Activated CD4-positive, alpha-beta T cell treated with anti-CD3 and anti-CD28 coated beads, Interleukin-2, amount 50 U/mL, for 24 hours (primary cell): ENCODE measurements around the gene FBXO34.

Source experiments
- DNase-seq, 2 donors: peaks; one replicate each; pipeline ENCODE4 v3.0.0-alpha.2; 2020; ENCODE audit warnings: low read depth in 1 of 2, low spot score in 1 of 2

The FBXO34 gene

DNA sequence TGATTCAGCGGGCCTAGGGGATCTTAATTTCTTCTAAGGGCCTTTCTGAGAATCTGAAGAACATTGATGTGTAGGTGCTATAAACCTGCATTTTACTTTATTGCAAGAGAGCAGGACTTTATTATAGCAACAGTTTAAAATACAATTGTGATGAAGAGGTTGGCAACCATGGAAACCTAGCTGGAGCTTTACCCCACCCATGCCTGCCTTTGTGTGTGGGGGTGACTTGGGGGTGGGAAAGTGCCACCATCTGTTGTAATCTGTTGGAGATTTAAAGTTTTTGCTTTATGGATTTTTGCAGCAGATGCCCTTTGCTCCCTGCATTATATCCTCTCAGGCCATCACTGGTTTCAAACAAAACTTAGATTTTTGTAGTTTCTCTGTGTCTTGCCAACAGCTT, 75.8 kb downstream of the FBXO34 start:
- DNase-seq, result no peak

- DNase-seq, result no peak
Observed at GRCh38 chr14:55347748-55348147, 76.5 kb downstream of the FBXO34 start.

- DNase-seq, result no peak
Observed at GRCh38 chr14:55348766-55349453, 77.7 kb downstream of the FBXO34 start.

- no peak for DNase-seq
Observed at GRCh38 chr14:55349565-55349964, 78.3 kb downstream of the FBXO34 start.

GRCh38 chr14:55350461-55350860, 79.2 kb downstream of the FBXO34 start:
- no peak for DNase-seq

- no peak for DNase-seq
Observed at GRCh38 chr14:55351111-55351510, 79.9 kb downstream of the FBXO34 start.

GRCh38 chr14:55352201-55352600, 81.0 kb downstream of the FBXO34 start:
- DNase-seq, result no peak

- no peak for DNase-seq
Observed at GRCh38 chr14:55353686-55354467, 82.7 kb downstream of the FBXO34 start.

DNA sequence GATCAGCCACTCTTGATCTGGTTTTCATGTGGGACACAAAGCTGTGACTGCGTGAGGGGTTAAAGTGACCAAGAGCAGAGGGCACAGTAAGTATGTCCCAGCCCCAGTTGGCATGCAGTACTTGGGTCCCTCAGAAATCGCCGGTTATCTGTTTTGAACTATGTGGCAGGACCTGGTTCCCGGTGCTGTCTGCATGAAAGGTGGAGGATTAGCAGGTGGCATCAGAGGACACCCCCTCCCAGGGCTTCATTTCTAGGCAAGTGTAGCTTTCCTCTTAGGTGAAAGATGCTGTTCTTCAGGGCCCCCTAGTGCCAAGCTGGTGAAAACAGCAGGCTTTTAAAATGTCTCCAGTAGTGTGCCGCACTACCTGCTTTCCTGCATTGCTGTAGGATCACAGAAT, 83.3 kb downstream of the FBXO34 start:
- peak in 1 of 2 donors; percentile 56 for DNase-seq

DNA sequence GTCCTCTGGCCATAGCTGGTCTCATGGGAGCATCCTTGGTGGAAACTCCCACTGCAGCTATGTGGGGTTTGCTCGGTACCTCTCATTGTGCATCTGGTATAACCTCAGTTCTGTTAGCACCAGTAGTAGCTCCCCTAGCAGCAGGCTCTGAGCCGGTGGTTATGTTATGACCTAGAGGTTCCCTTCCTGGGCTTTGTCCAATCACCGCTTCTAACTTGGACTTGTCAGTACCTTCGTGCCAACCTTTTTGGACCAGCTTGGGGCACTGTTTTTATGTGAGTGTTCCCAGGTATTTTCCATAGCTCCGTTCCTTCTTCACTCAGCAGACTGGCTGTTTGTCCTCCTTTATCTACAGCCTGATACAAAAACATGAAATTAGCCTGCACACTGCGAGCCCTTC, 84.7 kb downstream of the FBXO34 start:
- no peak for DNase-seq

DNA sequence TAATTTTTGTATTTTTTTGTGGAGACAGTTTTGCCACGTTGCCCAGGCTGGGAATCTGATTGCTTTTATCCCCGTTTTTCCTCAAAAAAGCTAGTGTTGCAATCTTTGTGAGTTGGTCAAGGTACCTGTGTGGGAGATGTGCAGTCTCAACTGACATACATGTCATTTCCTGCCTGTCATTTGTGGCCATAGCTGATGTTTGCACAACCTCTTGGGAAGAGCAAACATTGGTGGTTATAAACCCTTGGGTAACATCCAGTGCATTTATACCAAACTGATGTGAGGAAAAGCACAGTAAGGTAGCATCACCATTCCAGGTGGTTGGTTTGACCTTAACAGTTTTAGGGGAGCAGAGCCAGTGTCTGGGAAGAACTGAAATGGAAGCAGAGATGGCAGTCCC, 85.7 kb downstream of the FBXO34 start:
- no peak for DNase-seq

- DNase-seq, result no peak
Observed at GRCh38 chr14:55359307-55359706, 88.1 kb downstream of the FBXO34 start.

DNA sequence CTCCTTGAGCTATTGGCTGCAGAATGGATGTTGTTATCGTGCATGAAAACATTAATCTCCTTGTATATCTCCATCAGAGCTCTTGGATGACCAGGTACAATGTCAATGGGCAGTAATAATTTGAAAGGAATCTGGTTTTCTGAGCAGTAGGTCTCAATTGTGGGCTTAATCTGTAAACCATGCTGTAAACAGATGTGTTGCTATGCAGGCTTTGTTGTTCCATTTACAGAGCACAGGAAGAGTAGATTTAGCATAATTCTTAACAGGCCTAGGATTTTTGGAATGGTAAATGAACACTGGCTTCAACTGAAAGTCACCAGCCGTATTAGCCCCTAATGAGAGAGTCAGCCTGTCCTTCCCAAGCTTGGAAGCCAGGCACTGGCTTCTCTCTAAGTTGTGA, 90.0 kb downstream of the FBXO34 start:
- DNase-seq, result no peak

- DNase-seq, result no peak
Observed at GRCh38 chr14:55366271-55366670, 95.0 kb downstream of the FBXO34 start.

DNA sequence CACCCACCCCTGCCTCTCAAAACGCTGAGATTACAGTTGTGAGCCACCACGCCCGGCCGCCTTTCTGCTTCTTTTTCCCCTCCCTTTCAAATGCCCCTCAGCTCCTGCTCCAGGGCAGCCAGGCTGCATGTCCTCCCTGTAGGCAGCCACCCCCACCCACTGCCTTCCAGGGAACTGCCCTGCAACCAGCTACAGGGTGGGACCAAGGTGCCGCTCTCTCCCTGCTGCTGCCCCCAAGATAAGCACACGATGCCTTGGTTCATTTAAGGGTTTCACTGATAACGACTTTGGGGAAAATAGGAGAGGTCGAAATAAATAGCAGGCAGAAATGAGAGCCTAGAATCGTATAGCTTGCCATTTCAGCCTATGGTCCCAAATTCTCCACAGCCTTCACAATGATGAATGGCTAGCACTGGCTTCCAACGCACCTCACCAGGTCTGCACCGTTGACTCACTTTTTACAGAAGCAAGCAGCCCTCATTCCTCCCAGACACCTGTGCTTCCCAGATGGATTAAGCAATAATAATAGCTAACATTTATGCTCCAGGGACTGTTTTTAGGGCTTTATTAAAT, 99.7 kb downstream of the FBXO34 start:
- DNase-seq, result no peak

DNA sequence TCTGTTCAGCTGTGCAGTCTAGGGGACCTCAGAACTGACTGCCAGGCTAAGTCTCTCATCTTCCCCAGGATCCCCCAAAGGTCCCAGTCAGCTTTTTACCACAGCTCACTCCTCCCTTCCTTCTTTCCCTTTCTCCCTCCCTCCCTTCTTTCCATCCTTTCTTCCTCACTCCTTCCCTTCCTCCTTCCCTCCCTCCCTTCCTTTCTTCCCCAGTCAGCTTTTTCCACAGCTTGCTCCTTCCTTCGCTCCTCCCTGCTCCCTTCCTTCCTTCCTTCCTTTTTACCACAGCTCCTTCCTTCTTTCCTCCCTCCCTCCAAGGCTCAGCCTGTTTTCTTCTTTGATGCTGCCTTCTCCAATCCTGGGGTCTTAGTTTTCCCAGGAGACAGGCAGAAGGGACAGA, 101.2 kb downstream of the FBXO34 start:
- DNase-seq, result no peak

DNA sequence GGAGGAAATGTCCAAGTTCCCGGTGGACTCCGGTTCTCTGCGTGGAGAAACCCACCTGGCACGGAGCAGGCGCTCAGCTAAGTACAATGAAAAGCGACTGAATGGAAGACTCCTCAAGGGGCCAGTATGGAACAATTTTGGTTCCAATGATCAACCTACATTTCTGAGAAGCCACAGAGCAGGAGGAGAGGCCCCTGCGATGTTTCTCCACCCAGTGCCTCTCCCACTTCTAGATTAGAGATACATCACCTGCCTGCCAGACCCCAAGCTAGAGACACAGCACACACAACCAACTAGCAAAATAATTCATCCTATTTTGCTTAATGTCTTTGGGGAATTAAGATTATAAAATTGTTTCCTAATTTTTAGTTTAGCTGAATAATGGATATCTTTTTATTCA, 101.6 kb downstream of the FBXO34 start:
- DNase-seq, result no peak

DNA sequence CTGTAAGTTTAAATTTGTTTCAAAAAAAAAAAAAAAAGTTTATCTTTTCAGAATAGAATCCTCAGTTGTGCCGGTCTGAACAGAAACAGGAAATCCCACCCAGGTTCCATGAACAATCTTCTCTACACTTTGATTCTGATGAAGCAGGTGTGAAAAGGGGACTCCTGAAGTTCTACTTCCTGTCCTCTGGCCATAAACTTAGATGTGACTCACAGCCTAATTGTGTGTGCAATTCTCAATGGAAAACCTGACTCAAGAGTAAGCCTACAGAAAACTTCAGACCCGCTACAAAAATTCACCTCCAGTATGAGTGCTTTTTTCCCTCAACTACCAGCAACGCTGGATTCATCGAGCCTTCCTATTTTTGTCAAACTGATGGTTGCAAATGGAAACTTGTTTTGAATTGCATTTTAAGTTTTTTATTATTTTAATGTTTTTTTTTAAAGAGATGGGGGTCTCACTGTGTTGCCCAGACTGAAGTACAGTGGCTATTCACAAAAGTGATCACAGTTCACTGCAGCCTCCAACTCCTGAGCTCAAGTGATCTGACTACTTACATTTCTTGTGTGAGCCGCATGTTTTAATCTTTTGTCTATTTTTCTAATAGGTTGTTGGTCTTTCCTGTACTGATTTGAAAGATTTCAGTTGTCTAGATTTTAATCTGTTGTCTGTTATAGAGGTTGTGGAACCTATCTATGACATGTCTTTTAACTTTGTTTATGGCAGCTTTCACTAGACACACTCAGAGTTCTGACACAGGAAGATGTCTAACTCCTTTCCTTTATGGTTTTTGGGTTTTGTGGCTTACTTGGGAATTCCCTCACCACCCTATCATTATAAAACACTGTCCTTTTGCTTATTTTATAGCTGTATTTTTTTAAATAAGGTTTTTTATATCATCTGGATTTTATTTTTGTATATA, 102.8 kb downstream of the FBXO34 start:
- peak in 1 of 2 donors; percentile 60 for DNase-seq

- DNase-seq, result no peak
Observed at GRCh38 chr14:55374771-55375170, 103.5 kb downstream of the FBXO34 start.

- DNase-seq, result no peak
Observed at GRCh38 chr14:55377236-55377635, 106.0 kb downstream of the FBXO34 start.

DNA sequence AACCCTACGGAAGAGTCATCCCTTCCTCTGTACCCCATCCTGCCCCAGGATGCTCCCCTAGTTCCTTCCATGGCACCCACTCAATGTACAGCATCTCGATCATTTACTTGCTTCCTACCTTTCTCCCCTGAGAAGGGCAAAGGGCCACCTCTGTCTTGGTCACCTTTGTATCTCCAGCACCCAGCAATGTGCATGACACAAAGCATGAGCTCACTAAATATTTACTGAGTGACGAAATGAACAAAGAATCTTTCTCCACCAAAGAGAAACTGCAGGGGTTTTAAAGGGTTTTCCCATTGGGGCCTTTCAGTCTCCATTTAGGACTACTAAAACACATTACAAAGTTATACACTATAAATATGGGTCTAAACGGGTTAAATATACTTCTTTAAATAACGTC, 109.8 kb downstream of the FBXO34 start:
- no peak for DNase-seq
